Measurements from ENCODE around the gene ANKRD40CL.
"Not testable (repeated sequence)": the region's sequence is repeated elsewhere in the genome, so short reads cannot be mapped to it uniquely, and the experiment has no call there.

The ANKRD40CL gene

GRCh38 chr17:50767446-50767845, at the start of gene ANKRD40CL:
Gene ANKRD40CL, minus strand, starts transcription at chr17:50767518. Its CDS starts 605 bp downstream, at chr17:50766913.
- DNase-seq = no peak

- no peak for DNase-seq
These were observed 49.0 kb upstream of the ANKRD40CL start for GRCh38 chr17:50816271-50816670.

GRCh38 chr17:50815400-50815799, 48.1 kb upstream of the ANKRD40CL start:
- DNase-seq = no peak

GRCh38 chr17:50813583-50813982, 46.3 kb upstream of the ANKRD40CL start:
- DNase-seq = no peak

GRCh38 chr17:50808888-50809287, 41.6 kb upstream of the ANKRD40CL start:
- no peak for DNase-seq

- no peak for DNase-seq
These were observed 41.1 kb upstream of the ANKRD40CL start for GRCh38 chr17:50808413-50808812.

GRCh38 chr17:50807675-50808074, 40.4 kb upstream of the ANKRD40CL start:
- DNase-seq = no peak

- no peak for DNase-seq
These were observed 39.7 kb upstream of the ANKRD40CL start for GRCh38 chr17:50807009-50807408.

GRCh38 chr17:50806141-50806643, 38.9 kb upstream of the ANKRD40CL start:
- no peak for DNase-seq

GRCh38 chr17:50805486-50805885, 38.2 kb upstream of the ANKRD40CL start:
- DNase-seq = no peak

- not testable (repeated sequence) for DNase-seq
These were observed 37.6 kb upstream of the ANKRD40CL start for GRCh38 chr17:50804749-50805475.

GRCh38 chr17:50803676-50804075, 36.4 kb upstream of the ANKRD40CL start:
- DNase-seq = no peak

- DNase-seq = no peak
These were observed 35.6 kb upstream of the ANKRD40CL start for GRCh38 chr17:50802609-50803571.

GRCh38 chr17:50800196-50800700, 32.9 kb upstream of the ANKRD40CL start:
- no peak for DNase-seq

GRCh38 chr17:50799582-50799981, 32.3 kb upstream of the ANKRD40CL start:
- DNase-seq = no peak

GRCh38 chr17:50798424-50799288, 31.3 kb upstream of the ANKRD40CL start:
- no peak for DNase-seq

- no peak for DNase-seq
These were observed 30.0 kb upstream of the ANKRD40CL start for GRCh38 chr17:50797135-50797810.

GRCh38 chr17:50794361-50794760, 27.0 kb upstream of the ANKRD40CL start:
- DNase-seq = no peak

GRCh38 chr17:50793007-50793406, 25.7 kb upstream of the ANKRD40CL start:
- DNase-seq = no peak

- no peak for DNase-seq
These were observed 24.8 kb upstream of the ANKRD40CL start for GRCh38 chr17:50792132-50792531.

GRCh38 chr17:50790618-50791017, 23.3 kb upstream of the ANKRD40CL start:
- no peak for DNase-seq

GRCh38 chr17:50787106-50787505, 19.8 kb upstream of the ANKRD40CL start:
- no peak for DNase-seq

Data from SIG-M5 (cell line).